Measurements from ENCODE around the gene EGFL7. TPM values are rescaled to one million over a fixed set of nuclear protein-coding genes. Genes with fewer than 3 reads are reported as not detected.

The EGFL7 gene
- total RNA-seq, 4 donors from 2014 or later = 119 to 1,791 (median 307) TPM

- DNase-seq = no peak
- H3K36me3 ChIP-seq = no peaks in the 10 kb centered on the region
- intact Hi-C loops (cut with DNase I; ENCODE audit: low total_unique reads) = no loop called here
- no peaks in the 10 kb centered on the region for H3K9me3 ChIP-seq
- TF ChIP-seq, protein P1, sequence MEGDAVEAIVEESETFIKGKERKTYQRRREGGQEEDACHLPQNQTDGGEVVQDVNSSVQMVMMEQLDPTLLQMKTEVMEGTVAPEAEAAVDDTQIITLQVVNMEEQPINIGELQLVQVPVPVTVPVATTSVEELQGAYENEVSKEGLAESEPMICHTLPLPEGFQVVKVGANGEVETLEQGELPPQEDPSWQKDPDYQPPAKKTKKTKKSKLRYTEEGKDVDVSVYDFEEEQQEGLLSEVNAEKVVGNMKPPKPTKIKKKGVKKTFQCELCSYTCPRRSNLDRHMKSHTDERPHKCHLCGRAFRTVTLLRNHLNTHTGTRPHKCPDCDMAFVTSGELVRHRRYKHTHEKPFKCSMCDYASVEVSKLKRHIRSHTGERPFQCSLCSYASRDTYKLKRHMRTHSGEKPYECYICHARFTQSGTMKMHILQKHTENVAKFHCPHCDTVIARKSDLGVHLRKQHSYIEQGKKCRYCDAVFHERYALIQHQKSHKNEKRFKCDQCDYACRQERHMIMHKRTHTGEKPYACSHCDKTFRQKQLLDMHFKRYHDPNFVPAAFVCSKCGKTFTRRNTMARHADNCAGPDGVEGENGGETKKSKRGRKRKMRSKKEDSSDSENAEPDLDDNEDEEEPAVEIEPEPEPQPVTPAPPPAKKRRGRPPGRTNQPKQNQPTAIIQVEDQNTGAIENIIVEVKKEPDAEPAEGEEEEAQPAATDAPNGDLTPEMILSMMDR (IDR thresholded peaks at IDR 0.05) = no peak
- no peak for TF ChIP-seq POLR2A (IDR thresholded peaks at IDR 0.05)
- peaks cover 0 to 7% of the 10 kb centered on the region in 2 donors for H3K4me1 ChIP-seq
- H3K4me3 ChIP-seq = peak within 1 kb of the TSS; percentile 36 to 53
- H3K27me3 ChIP-seq = no peaks in the 10 kb centered on the region
- peak within 1 kb of the TSS; percentile 64 to 66 for H3K27ac ChIP-seq
These were observed 49.3 kb downstream of the EGFL7 start, which contains the start of gene DIPK1B for GRCh38 chr9:136711751-136712689. Gene DIPK1B, plus strand, starts transcription at chr9:136712572. Its CDS starts 94 bp downstream, at chr9:136712666.

DNA sequence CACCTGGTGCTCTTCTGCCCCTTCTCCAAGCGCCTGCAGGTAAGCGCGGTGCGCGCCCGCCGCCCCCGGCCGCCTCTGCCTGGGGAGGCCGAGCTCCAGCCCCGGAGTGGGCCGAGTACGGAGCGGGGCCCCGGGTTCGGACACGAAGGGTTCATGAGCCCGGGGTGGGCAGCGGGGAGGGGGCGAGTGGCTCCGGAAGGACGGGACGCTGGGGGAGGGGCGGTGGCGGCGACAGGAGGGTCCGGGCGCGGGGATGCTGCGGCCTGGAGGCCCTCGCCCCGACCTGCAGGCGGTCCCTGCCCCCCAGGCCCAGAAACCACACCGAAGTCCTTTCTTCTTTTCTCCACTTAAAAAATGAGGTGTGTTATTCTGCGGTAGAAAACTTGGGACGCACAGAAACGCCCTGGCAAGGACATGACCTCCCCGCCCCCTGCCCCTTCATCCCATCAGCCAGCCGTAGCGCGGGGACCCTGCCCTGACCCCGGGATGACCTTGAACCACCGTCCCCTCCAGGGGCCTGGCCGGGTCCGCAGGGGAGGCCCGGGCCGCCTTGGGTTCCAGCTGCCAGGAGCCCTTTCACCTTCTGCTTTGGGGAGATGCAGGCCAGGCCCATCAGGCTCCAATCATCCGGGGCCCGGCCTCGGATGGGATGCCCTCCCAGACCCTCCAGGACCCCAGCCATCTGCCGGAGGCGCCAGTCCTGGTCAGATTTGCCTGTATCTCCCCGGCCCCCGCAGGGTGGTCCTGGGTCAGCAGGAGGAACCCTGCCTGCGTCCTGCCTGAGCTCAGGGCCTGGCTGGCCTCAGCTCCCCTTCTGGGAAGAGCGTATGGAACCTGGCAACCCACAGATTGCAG, 50.2 kb downstream of the EGFL7 start:
- H3K27me3 ChIP-seq = no peaks in the 10 kb centered on the region
- H3K9me3 ChIP-seq = no peaks in the 10 kb centered on the region
- H3K36me3 ChIP-seq = no peaks in the 10 kb centered on the region
- TF ChIP-seq POLR2A (IDR thresholded peaks at IDR 0.05) = no peak
- TF ChIP-seq, protein P1 (IDR thresholded peaks at IDR 0.05) = no peak
- DNase-seq = no peak
- peaks cover 0 to 7% of the 10 kb centered on the region in 2 donors for H3K4me1 ChIP-seq
- intact Hi-C loops (cut with DNase I; ENCODE audit: low total_unique reads) = no loop called here
- peak overlapping the region; percentile 64 to 66 for H3K27ac ChIP-seq
- peak overlapping the region; percentile 36 to 53 for H3K4me3 ChIP-seq

DNA sequence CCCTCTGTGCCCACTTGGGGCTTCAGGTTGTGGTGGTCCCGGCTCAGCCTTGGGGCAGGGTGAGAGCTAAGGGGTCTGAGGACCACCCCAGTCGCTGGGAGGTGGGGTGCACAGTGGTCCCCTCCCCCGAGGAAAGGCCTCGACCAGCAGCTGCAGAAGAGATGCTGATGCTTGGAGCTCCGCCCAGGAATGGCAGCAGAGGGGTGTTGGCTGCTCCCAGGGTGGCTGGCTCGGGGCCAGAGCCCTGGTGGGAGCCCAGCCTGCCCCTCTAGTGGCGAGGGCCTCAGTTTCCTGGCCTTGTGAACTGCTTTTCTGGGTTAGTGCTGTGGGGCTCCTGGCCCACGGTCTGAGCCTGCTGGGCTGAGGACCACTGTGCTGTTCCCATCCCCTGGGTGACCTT, 50.8 kb downstream of the EGFL7 start:
- Histone ChIP-seq H3K27ac (peak overlapping the region; percentile 64 to 66), H3K4me3 (peak overlapping the region in 1 of 2 donors; percentile 36), H3K9me3 (no peaks in the 10 kb centered on the region), H3K36me3 (no peaks in the 10 kb centered on the region), H3K27me3 (no peaks in the 10 kb centered on the region), H3K4me1 (peaks cover 0 to 7% of the 10 kb centered on the region in 2 donors)
- TF ChIP-seq, protein P1 (IDR thresholded peaks at IDR 0.05) = no peak
- no peak for TF ChIP-seq POLR2A (IDR thresholded peaks at IDR 0.05)
- DNase-seq = no peak
- intact Hi-C loops (cut with DNase I; ENCODE audit: low total_unique reads) = no loop called here

- Histone ChIP-seq H3K27me3 (no peaks in the 10 kb centered on the region), H3K4me3 (no peak overlapping the region), H3K27ac (peak overlapping the region; percentile 64 to 72), H3K9me3 (no peaks in the 10 kb centered on the region), H3K4me1 (peaks cover 0 to 7% of the 10 kb centered on the region in 2 donors), H3K36me3 (no peaks in the 10 kb centered on the region)
- TF ChIP-seq, protein P1 (IDR thresholded peaks at IDR 0.05) = no peak
- no peak for TF ChIP-seq POLR2A (IDR thresholded peaks at IDR 0.05)
- intact Hi-C loops (cut with DNase I; ENCODE audit: low total_unique reads) = no loop called here
- peak in 1 of 2 donors; percentile 58 for DNase-seq
These were observed 51.6 kb downstream of the EGFL7 start for GRCh38 chr9:136714096-136714892.

All from uterus (tissue), 4 donors.